ENCODE data around the gene CBARP. TPM values are rescaled to one million over a fixed set of nuclear protein-coding genes. Genes with fewer than 3 reads are reported as not detected.

Gene CBARP
- total RNA-seq, 1 experiment from 2014 or later: 23.4 TPM

Other genes with a start within 250 kb of the CBARP start
- gene GRIN3B, start 237.6 kb downstream of the CBARP start, total RNA-seq (2021): 1.9 to 2.5 TPM (median 2.4 TPM) in 3 replicates
- gene TMEM259, start 216.9 kb downstream of the CBARP start, total RNA-seq (2021): 176 to 202 TPM (median 191 TPM) in 3 replicates
- not detected in 3 replicates for gene RNU6-2, start 216.5 kb downstream of the CBARP start, total RNA-seq (2021)
- 387 to 391 TPM (median 390 TPM) in 3 replicates for gene CNN2, start 211.4 kb downstream of the CBARP start, total RNA-seq (2021)
- gene ABCA7, start 197.9 kb downstream of the CBARP start, total RNA-seq (2021): 40.3 to 45.0 TPM (median 41.3 TPM) in 3 replicates
- 40.9 to 46.4 TPM (median 44.1 TPM) in 3 replicates for gene ARHGAP45, start 170.8 kb downstream of the CBARP start, total RNA-seq (2021)
- 275 to 291 TPM (median 287 TPM) in 3 replicates for gene POLR2E, start 142.6 kb downstream of the CBARP start, total RNA-seq (2021)
- 363 to 377 TPM (median 368 TPM) in 3 replicates for gene GPX4, start 134.0 kb downstream of the CBARP start, total RNA-seq (2021)
- 40.7 to 57.3 TPM (median 48.0 TPM) in 3 replicates for gene SBNO2, start 63.7 kb downstream of the CBARP start, total RNA-seq (2021)
- 106 to 112 TPM (median 106 TPM) in 3 replicates for gene STK11, start 32.2 kb downstream of the CBARP start, total RNA-seq (2021)
- 262 to 277 TPM (median 270 TPM) in 3 replicates for gene ATP5F1D, start 3.7 kb upstream of the CBARP start, total RNA-seq (2021)
- gene MIDN, start 10.6 kb upstream of the CBARP start, total RNA-seq (2021): 189 to 190 TPM (median 189 TPM) in 3 replicates
- gene CIRBP, start 31.3 kb upstream of the CBARP start, total RNA-seq (2021): 256 to 298 TPM (median 256 TPM) in 3 replicates
- 59.4 to 65.9 TPM (median 65.7 TPM) in 3 replicates for gene FAM174C, start 37.5 kb upstream of the CBARP start, total RNA-seq (2021)
- 11.4 to 14.2 TPM (median 12.6 TPM) in 3 replicates for gene EFNA2, start 47.9 kb upstream of the CBARP start, total RNA-seq (2021)
- gene NDUFS7, start 145.9 kb upstream of the CBARP start, total RNA-seq (2021): 136 to 149 TPM (median 139 TPM) in 3 replicates
- gene GAMT, start 163.5 kb upstream of the CBARP start, total RNA-seq (2021): 27.7 to 33.6 TPM (median 28.9 TPM) in 3 replicates
- gene DAZAP1, start 169.6 kb upstream of the CBARP start, total RNA-seq (2021): 338 to 360 TPM (median 339 TPM) in 3 replicates
- 1,932 to 2,169 TPM (median 2,158 TPM) in 3 replicates for gene RPS15, start 200.4 kb upstream of the CBARP start, total RNA-seq (2021)
- gene APC2, start 212.1 kb upstream of the CBARP start, total RNA-seq (2021): 1.0 to 1.4 TPM (median 1.1 TPM) in 3 replicates
- gene C19orf25, start 241.2 kb upstream of the CBARP start, total RNA-seq (2021): 56.5 to 65.7 TPM (median 60.4 TPM) in 3 replicates